ENCODE data around the gene MEG3. TPM values are rescaled to one million over a fixed set of nuclear protein-coding genes. Genes with fewer than 3 reads are reported as not detected.
A peak's percentile ranks its signal among the peaks of the same experiment; 100 is the strongest.

Gene MEG3
- total RNA-seq, 2 donors from 2014 or later = 56.2 to 99.4 TPM

GRCh38 chr14:100840286-100841065 is 14.6 kb downstream of the MEG3 start:
- peak; percentile 55 for DNase-seq (ENCODE audit: low spot score)
- intact Hi-C loops (cut with DNase I) = no loop called here

- peak; percentile 71 for DNase-seq (ENCODE audit: low spot score)
- intact Hi-C loops (cut with DNase I) = no loop called here
Measured at GRCh38 chr14:100841066-100841760, 15.3 kb downstream of the MEG3 start.

GRCh38 chr14:100841761-100842403 is 16.0 kb downstream of the MEG3 start:
- peak; percentile 66 for DNase-seq (ENCODE audit: low spot score)
- intact Hi-C loops (cut with DNase I) = no loop called here

GRCh38 chr14:100842799-100843198 is 16.9 kb downstream of the MEG3 start:
- DNase-seq (ENCODE audit: low spot score) = peak; percentile 59
- intact Hi-C loops (cut with DNase I) = no loop called here

GRCh38 chr14:100844082-100844408 is 18.1 kb downstream of the MEG3 start:
- peak; percentile 16 for DNase-seq (ENCODE audit: low spot score)
- intact Hi-C loops (cut with DNase I) = no loop called here

GRCh38 chr14:100844421-100844820 is 18.5 kb downstream of the MEG3 start:
- DNase-seq (ENCODE audit: low spot score) = peak; percentile 14
- intact Hi-C loops (cut with DNase I) = no loop called here

- DNase-seq (ENCODE audit: low spot score) = peak; percentile 50
- intact Hi-C loops (cut with DNase I) = no loop called here
Measured at GRCh38 chr14:100844846-100845245, 18.9 kb downstream of the MEG3 start.

- DNase-seq (ENCODE audit: low spot score) = peak; percentile 73
- intact Hi-C loops (cut with DNase I) = no loop called here
Measured at GRCh38 chr14:100845341-100845740, 19.4 kb downstream of the MEG3 start.

GRCh38 chr14:100846309-100846859 is 20.5 kb downstream of the MEG3 start:
- intact Hi-C loops (cut with DNase I) = no loop called here
- DNase-seq (ENCODE audit: low spot score) = peak; percentile 32

GRCh38 chr14:100849115-100849781 is 23.3 kb downstream of the MEG3 start:
- intact Hi-C loops (cut with DNase I) = no loop called here
- peak; percentile 3 for DNase-seq (ENCODE audit: low spot score)

- intact Hi-C loops (cut with DNase I) = no loop called here
- DNase-seq (ENCODE audit: low spot score) = peak; percentile 94
Measured at GRCh38 chr14:100850841-100851585, 25.1 kb downstream of the MEG3 start.

- DNase-seq (ENCODE audit: low spot score) = no peak
Measured at GRCh38 chr14:100851586-100851916, 25.6 kb downstream of the MEG3 start.

GRCh38 chr14:100851946-100852620 is 26.2 kb downstream of the MEG3 start:
- intact Hi-C loops (cut with DNase I) = no loop called here
- DNase-seq (ENCODE audit: low spot score) = peak; percentile 68

More at GRCh38 chr14:100851586-100851916, 25.6 kb downstream of the MEG3 start:
- intact Hi-C loops (cut with DNase I) = no loop called here

GRCh38 chr14:100854435-100854834 is 28.5 kb downstream of the MEG3 start:
- peak; percentile 36 for DNase-seq (ENCODE audit: low spot score)
- intact Hi-C loops (cut with DNase I) = no loop called here

- DNase-seq (ENCODE audit: low spot score) = peak; percentile 67
- intact Hi-C loops (cut with DNase I) = no loop called here
Measured at GRCh38 chr14:100855256-100855930, 29.5 kb downstream of the MEG3 start.

- intact Hi-C loops (cut with DNase I) = no loop called here
- DNase-seq (ENCODE audit: low spot score) = peak; percentile 67
Measured at GRCh38 chr14:100856056-100856950, 30.4 kb downstream of the MEG3 start.
